Tongue (tissue), 2 donors: Measurements from ENCODE around the gene PPP2R5C. TPM values are rescaled to one million over a fixed set of nuclear protein-coding genes. Genes with fewer than 3 reads are reported as not detected.
A peak's percentile ranks its signal among the peaks of the same experiment; 100 is the strongest.

Experiments
- DNase-seq: peaks from one replicate; pipeline ENCODE4 v3.0.0-alpha.2; 2015
- total RNA-seq: library from RNA; depleted of rRNA; stranded (reverse); fragments of >200 nt; gene quantifications from one replicate; pipeline ENCODE4 v1.2.3, GENCODE V29; 2014

The PPP2R5C gene
- total RNA-seq, 1 donor from 2014 or later, result 86.2 TPM

- no peak for DNase-seq
Observed at GRCh38 chr14:101843038-101843437, 81.5 kb downstream of the PPP2R5C start.

DNA sequence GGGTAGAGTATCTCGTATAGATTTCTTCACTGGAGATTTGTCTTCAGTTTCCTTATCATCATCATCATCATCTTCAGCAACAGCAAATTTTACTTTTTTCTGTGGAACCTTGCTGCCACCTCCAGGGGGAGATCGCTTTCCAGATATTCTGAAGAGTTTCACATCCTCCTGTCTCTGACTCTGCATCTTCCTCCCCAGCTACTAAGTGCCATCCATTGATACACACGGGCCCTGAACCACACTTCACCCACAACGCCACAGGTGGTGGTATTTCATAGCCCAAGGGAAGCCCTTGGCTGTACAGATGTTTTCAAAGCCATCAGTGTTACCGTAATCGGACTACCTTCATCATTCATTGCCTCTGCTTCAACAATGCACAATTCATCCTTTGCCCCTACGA, 82.2 kb downstream of the PPP2R5C start:
- no peak for DNase-seq

DNA sequence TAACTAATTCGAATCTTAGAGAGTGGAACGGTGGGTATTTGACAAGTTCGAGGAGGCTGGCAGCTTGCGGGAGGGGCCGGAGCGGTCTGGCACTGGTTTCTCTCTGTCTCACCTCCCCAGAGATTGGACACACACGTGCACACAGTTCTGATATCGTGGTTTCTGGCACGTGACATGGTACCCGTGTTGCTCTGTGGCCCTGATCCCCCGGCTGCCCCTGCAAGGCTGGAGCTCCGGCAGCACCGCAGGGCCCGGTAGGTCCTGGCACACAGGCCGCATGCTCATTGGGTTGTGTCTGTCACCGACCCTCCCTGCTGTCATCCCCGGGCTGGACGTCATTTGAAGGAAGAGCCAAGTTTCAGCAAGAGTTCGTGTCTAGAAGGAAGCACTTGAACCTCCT, 82.7 kb downstream of the PPP2R5C start:
- DNase-seq, result no peak

DNA sequence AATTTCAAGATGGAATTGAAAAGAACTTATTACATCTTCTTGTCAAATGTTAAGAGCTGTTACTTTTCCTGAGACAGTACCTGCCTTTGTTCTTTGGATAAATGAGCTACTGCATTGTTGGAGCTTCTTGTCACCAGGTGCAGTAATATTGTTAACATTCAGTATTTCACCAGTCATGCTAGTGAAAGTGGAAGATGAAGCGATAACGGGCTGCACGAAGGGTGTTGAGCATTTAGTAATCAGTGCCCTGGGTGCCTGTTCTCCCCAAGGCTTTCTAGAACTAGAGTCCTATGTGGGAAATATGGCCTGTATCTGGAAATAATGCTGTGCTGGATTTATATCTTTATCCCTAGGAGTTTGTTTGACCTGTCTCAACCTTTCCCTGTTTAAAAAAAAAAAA, 83.2 kb downstream of the PPP2R5C start:
- DNase-seq, result no peak

- no peak for DNase-seq
Observed at GRCh38 chr14:101845496-101845895, 84.0 kb downstream of the PPP2R5C start.

DNA sequence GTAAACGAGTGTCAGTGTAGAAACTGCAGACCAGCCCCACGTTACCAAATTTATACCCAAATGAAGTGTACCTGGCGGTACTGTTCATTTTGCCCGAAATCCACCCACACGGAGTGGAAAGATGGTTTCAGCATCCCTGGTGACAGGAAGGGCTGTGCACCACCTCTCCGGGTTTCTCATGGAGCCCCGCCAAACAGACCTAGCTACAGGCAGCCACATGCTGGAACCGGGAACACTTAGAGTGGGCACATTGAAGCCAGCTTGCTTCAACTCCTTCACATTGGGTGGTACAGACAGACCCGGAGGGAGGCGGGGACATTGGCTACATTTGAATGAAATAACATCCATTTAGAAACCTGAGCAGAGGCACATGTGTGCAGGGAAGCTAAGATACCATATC, 84.4 kb downstream of the PPP2R5C start:
- DNase-seq, result no peak

DNA sequence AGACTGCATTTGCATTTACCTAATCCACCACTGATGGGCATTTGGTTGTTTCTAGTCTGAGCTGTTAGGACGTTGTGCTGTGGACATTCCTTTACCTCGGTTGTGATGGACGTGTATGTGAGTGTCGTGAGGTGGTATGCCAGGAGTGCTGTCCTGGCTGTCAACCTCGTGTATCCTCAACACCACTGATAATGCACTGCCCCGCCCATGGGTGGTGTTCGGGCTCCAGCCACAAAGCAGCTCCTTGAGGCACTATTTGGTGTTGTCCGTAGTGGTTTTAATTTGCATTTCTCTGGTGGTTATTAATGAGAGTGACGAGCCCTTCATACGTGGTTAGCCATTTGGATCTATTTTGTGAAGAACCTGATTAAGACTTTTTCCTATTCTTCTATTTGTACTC, 87.6 kb downstream of the PPP2R5C start:
- DNase-seq, result no peak

- no peak for DNase-seq
Observed at GRCh38 chr14:101849640-101850039, 88.1 kb downstream of the PPP2R5C start.

DNA sequence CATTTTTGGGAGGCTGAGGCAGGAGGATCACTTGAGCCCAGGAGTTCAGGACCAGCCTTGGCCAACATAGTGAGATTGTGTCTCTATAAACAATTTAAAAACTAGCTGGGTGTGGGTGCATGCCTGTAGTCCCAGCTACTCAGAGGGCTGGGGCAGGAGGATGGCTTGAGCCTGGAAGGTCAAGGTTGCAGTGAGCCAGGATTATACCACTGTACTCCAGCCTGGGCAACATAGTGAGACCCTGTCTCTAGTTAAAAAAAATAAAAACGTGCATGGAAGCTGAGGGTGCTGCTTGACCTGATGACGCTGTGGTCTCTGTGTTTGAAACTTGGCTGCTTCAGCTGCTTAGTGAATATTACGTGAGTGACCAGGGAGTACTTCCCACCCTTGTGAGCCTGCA, 89.7 kb downstream of the PPP2R5C start:
- no peak for DNase-seq

GRCh38 chr14:101851736-101852405, 90.4 kb downstream of the PPP2R5C start:
- no peak for DNase-seq

- DNase-seq, result no peak
Observed at GRCh38 chr14:101852785-101853184, 91.3 kb downstream of the PPP2R5C start.

GRCh38 chr14:101853455-101854018, 92.0 kb downstream of the PPP2R5C start:
- DNase-seq, result no peak

DNA sequence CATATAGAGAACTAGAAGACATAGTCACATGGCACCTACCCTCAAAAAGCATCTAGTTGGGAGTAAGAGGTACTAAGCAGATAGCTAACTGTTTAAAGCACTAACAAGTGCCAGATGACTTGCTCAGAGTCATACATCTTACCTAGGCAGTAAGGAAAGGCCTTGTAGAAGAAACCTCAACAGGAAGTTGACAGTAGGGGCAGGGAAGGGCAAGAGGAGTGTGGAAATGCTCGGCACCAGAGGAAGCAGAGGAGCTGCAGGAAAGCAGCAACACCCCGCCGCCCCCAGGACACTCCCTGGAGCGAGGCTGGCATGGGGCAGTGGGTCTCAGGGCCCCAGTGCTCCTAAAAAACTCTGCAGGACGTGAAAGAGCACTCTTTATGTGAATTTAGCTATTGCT, 92.9 kb downstream of the PPP2R5C start:
- no peak for DNase-seq

- DNase-seq, result peak; percentile 19
Observed at GRCh38 chr14:101855958-101856357, 94.4 kb downstream of the PPP2R5C start.

DNA sequence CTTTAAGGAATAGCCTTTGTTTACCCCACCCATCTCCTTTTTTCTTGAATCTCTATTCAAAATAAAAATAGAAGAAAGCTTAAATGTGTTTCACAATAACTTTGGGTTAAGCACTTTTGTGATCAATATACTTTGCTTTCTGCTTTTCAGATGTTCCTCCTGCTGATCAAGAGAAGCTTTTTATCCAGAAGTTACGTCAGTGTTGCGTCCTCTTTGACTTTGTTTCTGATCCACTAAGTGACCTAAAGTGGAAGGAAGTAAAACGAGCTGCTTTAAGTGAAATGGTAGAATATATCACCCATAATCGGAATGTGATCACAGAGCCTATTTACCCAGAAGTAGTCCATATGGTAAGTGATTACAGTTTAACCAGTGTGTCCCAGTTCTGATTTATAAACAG, 95.0 kb downstream of the PPP2R5C start:
- DNase-seq, result no peak

DNA sequence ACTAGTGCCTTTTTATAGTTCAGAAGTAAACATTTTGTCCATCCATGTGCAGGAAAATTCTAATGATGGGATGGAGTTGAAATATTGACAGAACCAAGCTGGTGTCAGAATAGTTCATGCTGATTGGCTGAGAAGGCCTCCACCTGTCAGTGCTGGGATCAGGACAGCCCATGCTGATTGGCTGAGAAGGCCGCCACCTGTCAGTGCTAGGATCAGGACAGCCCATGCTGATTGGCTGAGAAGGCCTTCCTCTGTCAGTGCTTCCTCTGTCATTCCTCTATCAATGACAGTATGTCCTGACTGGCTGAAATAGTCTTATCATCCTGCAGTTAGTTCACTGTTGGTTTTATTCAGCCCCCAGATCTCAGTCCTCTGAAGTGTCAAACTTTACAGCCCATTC, 95.7 kb downstream of the PPP2R5C start:
- no peak for DNase-seq

DNA sequence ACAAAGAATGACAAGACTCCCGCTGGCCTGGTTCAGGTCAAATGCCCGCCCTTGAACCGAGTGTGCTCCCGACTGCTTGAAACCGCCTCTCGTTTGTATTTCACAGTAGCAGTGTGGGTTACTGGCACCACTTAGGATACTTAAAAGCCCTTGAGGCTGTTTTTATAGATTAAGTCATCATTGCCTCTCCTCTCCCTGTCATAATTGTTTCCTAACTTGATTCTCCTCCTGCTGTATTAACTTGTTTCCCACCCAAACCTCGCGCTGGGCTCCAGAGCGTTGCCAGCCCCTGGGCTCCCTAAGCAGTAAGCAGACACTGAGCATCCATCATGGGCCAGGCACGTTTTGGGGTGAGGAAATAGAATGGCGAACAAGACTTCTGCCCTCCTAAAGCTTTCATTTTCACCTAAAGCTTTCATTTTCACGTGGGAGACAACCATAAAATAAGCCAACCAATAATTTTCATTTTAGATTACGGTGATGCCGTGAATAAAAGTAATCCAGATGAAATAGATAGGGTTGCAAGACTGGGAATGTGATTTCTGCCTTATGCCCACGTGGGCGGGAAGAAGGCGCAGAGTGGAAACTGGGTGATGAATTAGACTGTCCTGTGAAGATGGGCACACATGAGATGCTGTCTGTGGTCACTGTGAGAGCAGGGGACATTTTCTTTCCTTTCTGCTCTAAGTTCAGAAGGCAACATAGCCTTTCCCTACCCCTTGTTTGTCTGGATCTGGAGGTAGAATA, 97.5 kb downstream of the PPP2R5C start:
- no peak for DNase-seq

GRCh38 chr14:101859538-101859902, 98.0 kb downstream of the PPP2R5C start:
- no peak for DNase-seq

DNA sequence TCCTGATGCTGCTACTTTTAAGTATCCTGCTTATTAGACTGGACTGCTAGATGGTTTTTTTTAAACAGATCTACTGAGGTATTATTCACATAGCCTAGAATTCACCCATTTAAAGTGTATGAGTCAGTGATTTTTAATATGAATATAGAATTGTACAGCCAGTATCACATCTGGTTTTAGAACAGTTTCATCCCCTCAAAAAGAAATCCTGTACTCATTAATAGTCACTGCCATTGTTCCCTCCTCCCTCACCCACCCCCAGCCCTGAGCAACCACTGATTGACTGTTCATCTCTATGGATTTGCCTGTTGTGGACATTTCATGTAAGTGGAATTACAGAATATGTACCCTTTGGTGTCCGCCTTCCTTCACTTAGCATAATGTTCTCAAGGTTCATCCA, 98.4 kb downstream of the PPP2R5C start:
- no peak for DNase-seq

GRCh38 chr14:101861464-101861863, 100.0 kb downstream of the PPP2R5C start:
- DNase-seq, result no peak

DNA sequence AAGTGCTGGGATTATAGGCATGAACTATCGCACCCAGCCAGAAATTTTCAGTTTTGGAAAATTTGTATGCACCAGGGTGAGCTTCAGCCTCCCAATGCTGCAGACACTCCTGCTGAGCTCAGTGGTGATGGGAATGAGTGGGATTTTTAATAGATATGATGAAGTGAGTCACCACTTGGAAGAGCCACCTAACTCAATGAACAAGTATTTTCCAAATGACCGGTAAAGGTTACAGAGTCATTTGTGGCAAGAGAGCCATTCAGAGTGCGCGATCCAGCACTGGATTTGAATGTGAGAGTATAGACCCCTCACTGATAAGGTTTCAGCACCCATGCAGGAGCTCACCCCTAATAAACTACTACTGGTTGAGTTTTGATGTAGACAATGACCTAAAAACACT, 100.7 kb downstream of the PPP2R5C start:
- no peak for DNase-seq

DNA sequence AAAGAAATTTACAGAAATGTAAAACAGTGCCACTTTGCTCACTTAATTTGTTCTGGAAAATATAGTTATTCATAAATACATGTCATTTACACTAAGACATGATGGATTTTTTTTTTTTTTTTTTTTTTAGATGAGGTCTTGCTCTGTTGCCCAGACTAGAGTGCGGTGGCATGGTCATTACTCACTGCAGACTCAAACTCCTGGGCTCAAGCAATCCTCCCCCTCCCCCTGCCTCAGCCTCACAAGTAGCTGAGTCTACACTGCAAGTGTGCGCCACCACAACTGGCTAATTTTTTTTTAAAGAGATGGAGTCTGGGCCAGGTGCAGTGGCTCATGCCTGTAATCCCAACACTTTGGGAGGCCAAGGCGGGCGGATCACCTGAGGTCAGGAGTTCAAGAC, 101.2 kb downstream of the PPP2R5C start:
- no peak for DNase-seq

DNA sequence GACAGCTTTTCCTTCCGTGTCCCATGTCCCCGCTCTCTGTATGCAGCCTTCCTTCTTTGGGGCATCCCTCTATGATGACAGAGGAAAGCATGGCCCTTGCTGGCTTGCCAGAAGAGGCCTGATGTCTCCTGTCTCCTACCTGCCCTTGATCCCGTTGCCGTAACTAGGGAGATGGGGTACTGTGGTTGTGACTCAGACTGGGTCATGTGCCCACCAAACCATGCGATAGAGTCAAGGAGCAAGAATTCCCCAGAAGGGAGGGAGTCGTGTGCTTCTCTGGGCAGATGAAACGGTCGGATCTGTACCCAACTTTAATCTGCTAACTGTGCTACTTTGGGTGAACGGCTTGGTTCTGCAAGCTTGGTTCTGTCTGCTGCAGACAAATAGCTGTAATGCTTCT, 103.8 kb downstream of the PPP2R5C start:
- no peak for DNase-seq

DNA sequence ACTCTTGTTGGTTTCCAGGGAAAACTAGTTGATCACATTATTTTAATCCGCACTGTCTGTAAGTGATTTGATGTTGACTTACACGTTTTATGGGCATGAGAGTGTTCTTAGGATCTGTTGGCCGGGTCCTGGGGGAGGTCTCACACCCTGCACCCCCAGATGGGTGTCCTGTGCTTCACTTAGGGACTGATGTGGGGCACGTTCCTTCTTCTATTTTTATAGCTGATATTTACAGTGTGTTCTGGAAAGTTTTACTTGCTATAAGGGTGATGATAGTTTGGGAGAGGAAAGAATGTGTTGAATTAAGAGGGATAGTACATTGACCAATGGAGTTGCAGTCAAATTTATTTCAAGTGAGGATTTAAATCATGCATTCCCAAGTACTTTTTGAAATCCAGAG, 106.3 kb downstream of the PPP2R5C start:
- no peak for DNase-seq
